WI38 (cell line): ENCODE measurements around the gene BCL7A.
"Not testable (repeated sequence)": the region's sequence is repeated elsewhere in the genome, so short reads cannot be mapped to it uniquely, and the experiment has no call there.

Source experiments
- H3K4me3 ChIP-seq: 2 replicates; pipeline ENCODE4 v1.5.1; 2011; ENCODE audit warnings: low read depth, mild to moderate bottlenecking, control low read depth, low read length
- CTCF ChIP-seq: IDR thresholded peaks from 2 replicates; pipeline ENCODE4 v1.5.1; 2012; ENCODE audit warnings: low read depth, mild to moderate bottlenecking, control low read depth, low read length

The BCL7A gene

GRCh38 chr12:122040579-122041386, 19.1 kb downstream of the BCL7A start:
- TF ChIP-seq CTCF: no peak
- no peak overlapping the region for H3K4me3 ChIP-seq

GRCh38 chr12:122041458-122041857, 19.8 kb downstream of the BCL7A start:
- H3K4me3 ChIP-seq: not testable (repeated sequence)

GRCh38 chr12:122042910-122043309, 21.2 kb downstream of the BCL7A start:
- TF ChIP-seq CTCF: no peak
- no peak overlapping the region for H3K4me3 ChIP-seq

- no peak for TF ChIP-seq CTCF
- H3K4me3 ChIP-seq: no peak overlapping the region
Observed at GRCh38 chr12:122043476-122043875, 21.8 kb downstream of the BCL7A start.

DNA sequence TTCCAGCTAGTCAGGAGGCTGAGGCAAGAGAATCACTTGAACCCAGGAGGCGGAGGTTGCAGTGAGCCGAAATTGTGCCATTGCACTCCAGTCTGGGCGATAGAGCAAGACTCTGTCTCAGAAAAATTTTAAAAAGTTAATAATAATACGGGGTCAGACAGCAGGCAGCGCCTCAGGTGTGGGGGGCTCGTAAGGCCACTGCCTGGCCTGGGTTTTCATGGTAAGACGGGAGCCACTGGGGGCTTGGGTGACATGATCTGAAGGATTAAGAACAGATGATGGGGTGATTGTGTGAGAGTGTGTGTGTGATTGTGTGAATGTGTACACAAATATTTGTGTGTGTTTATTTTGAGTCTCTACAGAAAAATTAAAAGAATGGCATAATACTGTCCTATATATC, 23.6 kb downstream of the BCL7A start:
- H3K4me3 ChIP-seq: no peak overlapping the region
- no peak for TF ChIP-seq CTCF

DNA sequence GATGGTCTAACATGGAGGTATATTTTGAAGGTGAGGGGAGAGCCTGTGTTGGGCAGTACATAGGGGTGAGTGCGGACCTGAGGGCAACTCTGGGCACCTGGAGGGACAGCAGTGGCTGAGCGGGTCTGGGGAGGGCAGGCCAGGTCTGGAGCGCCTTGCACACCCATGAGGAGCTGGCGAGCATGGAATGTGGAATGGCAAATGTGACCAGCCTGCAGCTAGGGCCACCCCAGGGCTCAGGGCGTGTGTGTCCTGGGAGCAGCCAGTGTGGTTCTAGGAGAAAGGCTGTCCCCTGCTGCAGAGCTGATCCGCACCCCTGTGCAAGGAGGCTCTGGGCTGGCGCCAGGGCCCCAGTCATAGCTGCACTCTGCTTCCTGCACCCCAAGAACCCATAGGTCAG, 24.5 kb downstream of the BCL7A start:
- no peak overlapping the region for H3K4me3 ChIP-seq
- TF ChIP-seq CTCF: no peak

GRCh38 chr12:122048151-122048550, 26.5 kb downstream of the BCL7A start:
- no peak for TF ChIP-seq CTCF

DNA sequence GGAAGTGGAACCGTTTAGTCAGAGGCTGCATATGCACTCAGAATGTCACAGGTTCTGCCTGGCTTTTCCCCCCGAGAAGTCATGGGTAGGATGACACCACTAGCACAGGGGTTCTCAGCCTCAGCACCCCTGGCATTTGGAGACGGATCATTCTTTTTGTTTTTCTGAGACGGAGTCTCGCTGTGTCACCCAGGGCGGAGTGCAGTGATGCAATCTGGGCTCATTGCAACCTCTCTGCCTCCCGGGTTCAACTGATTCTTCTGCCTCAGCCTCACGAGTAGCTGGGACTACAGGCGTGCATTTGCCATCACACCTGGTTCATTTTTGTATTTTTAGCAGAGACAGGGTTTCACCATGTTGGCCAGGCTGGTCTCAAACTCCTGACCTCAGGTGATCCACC, 28.1 kb downstream of the BCL7A start:
- TF ChIP-seq CTCF: no peak

More at GRCh38 chr12:122048151-122048550, 26.5 kb downstream of the BCL7A start:
- H3K4me3 ChIP-seq: no peak overlapping the region

More for the DNA sequence above, 28.1 kb downstream of the BCL7A start:
- H3K4me3 ChIP-seq: no peak overlapping the region
